Transverse colon (tissue), 3 donors: ENCODE results near the gene NDUFV2.

Experiments
- CTCF ChIP-seq, 5 experiments: fragments of 200-600 bp in 3 of 5; fragments of 450-650 bp in 2 of 5; sonication (generic) in 3 of 5; IDR thresholded peaks; 1 replicate in 2 of 5; 2 replicates in 3 of 5; pipeline ENCODE4 v1.5.1; 2016 to 2017; ENCODE audit warnings: antibody characterized with exemption in 5 of 5, inconsistent platforms in 3 of 5, mild to moderate bottlenecking in 2 of 5, moderate library complexity in 1 of 5
- POLR2A ChIP-seq: fragments of 450-650 bp; IDR thresholded peaks from one replicate; pipeline ENCODE4 v1.6.1; 2016; ENCODE audit warnings: antibody characterized with exemption, mild to moderate bottlenecking, moderate library complexity

GRCh38 chr18:9146224-9146623 is 43.7 kb downstream of the NDUFV2 start:
- TF ChIP-seq CTCF (IDR thresholded peaks at IDR 0.05): no peak
- TF ChIP-seq POLR2A: no peak
